Body of pancreas (tissue), 4 donors: Measurements from ENCODE around the gene KLHL22. TPM values are rescaled to one million over a fixed set of nuclear protein-coding genes. Genes with fewer than 3 reads are reported as not detected.
"Not testable (repeated sequence)": the region's sequence is repeated elsewhere in the genome, so short reads cannot be mapped to it uniquely, and the experiment has no call there.

Source experiments
- ATAC-seq: fragments of 150-250 bp; one replicate; pipeline ENCODE4 v1.9.1; 2016
- DNase-seq, 4 donors: peaks; one replicate each; pipeline ENCODE4 v3.0.0-alpha.2; 2019
- H3K27ac ChIP-seq, 4 donors: fragments of 200-600 bp; sonication (generic); 1 replicate in 3 of 4; 2 replicates in 1 of 4; pipeline versions ENCODE4 v1.5.1 to v1.6.1; 2016 to 2019; ENCODE audit warnings: mild to moderate bottlenecking in 1 of 4, mixed read lengths in 1 of 4, moderate library complexity in 1 of 4
- H3K27me3 ChIP-seq, 2 donors: fragments of 200-600 bp; sonication (generic); one replicate each; pipeline ENCODE4 v1.6.0; 2016; ENCODE audit warnings: mild to moderate bottlenecking in 1 of 2
- H3K36me3 ChIP-seq, 2 donors: fragments of 200-600 bp; sonication (generic); replicated peaks in 1 of 2; 2 replicates each; pipeline ENCODE4 v1.5.1; 2016; ENCODE audit warnings: low read depth in 2 of 2; ENCODE audit not compliant: insufficient read depth in 1 of 2
- H3K4me1 ChIP-seq: fragments of 200-600 bp; sonication (generic); one replicate; pipeline ENCODE4 v1.6.0; 2016
- H3K4me3 ChIP-seq, 2 donors: fragments of 200-600 bp; sonication (generic); 1 replicate in 1 of 2; 2 replicates in 1 of 2; pipeline ENCODE4 v1.5.1; 2016 to 2019
- H3K9me3 ChIP-seq, 3 donors: fragments of 200-600 bp; sonication (generic); 1 replicate in 2 of 3; 2 replicates in 1 of 3; pipeline ENCODE4 v1.5.1; 2016
- POLR2A ChIP-seq, 3 donors: fragments of 450-650 bp; IDR thresholded peaks; one replicate each; pipeline ENCODE4 v1.6.1; 2016; ENCODE audit warnings: antibody characterized with exemption in 3 of 3, mild to moderate bottlenecking in 2 of 3
- WGBS, 2 donors: methylation state at CpG; one replicate each; pipeline ENCODE4 v1.1.5; 2017; 5-methylcytosine and 5-hydroxymethylcytosine counted together
- intact Hi-C: fragments of 100-400 bp; cut with DNase I; formaldehyde crosslinking; loops from one replicate; pipeline ENCODE4 v1.15.1; 2023
- total RNA-seq, 2 donors: library from RNA; depleted of rRNA; stranded (reverse); fragments of >200 nt; gene quantifications; one replicate each; pipeline ENCODE4 v1.1.0, GENCODE V29; 2016
- TF ChIP-seq, protein P1 (sequence below), 7 experiments: fragments of 450-650 bp in 4 of 7; fragments of 200-600 bp in 3 of 7; sonication (generic) in 3 of 7; IDR thresholded peaks; one replicate each; pipeline ENCODE4 v1.5.1; 2016 to 2019; ENCODE audit warnings: antibody characterized with exemption in 7 of 7

Gene KLHL22
- total RNA-seq, 2 donors from 2014 or later = 10.1 to 11.9 TPM

DNA sequence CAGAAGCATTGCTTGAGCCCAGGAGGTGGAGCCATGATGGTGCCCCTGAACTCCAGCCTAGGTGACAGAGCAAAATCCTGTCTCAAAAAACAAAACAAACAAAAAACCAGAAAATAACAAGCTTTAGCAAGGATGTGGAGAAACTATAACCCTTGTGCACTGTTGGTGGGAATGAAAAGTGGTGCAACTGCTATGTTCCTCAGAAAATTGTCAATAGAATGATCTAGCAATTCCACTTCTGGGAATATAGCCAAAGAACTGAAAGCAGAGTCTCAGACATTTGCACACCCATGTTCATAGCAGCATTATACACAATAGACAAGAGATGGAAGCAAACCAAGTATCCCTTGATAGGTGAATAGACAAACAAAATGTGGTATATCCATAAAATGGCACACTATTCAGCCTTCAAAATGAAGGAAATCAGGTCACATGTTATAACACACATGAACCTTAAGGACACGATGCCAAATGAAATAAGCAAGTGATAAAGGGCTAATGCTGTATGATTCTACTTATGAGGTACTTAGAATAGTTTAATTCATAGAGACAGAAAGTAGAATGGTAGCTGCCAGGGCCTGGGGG is 15.9 kb downstream of the KLHL22 start:
- 86 to 100% methylated on average over 1 of the region's 1 CpG for WGBS, 2 donors
- Histone ChIP-seq H3K27ac (no peak overlapping the region), H3K4me1 (no peaks in the 10 kb centered on the region), H3K27me3 (no peaks in the 10 kb centered on the region), H3K4me3 (no peak overlapping the region), H3K9me3 (no peaks in the 10 kb centered on the region), H3K36me3 (no peaks in the 10 kb centered on the region)
- no peak for DNase-seq
- intact Hi-C loops = no loop called here
- no peak for TF ChIP-seq POLR2A (IDR thresholded peaks at IDR 0.05)
- TF ChIP-seq, protein P1, sequence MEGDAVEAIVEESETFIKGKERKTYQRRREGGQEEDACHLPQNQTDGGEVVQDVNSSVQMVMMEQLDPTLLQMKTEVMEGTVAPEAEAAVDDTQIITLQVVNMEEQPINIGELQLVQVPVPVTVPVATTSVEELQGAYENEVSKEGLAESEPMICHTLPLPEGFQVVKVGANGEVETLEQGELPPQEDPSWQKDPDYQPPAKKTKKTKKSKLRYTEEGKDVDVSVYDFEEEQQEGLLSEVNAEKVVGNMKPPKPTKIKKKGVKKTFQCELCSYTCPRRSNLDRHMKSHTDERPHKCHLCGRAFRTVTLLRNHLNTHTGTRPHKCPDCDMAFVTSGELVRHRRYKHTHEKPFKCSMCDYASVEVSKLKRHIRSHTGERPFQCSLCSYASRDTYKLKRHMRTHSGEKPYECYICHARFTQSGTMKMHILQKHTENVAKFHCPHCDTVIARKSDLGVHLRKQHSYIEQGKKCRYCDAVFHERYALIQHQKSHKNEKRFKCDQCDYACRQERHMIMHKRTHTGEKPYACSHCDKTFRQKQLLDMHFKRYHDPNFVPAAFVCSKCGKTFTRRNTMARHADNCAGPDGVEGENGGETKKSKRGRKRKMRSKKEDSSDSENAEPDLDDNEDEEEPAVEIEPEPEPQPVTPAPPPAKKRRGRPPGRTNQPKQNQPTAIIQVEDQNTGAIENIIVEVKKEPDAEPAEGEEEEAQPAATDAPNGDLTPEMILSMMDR (IDR thresholded peaks at IDR 0.05) = no peak
- no peak for ATAC-seq

DNA sequence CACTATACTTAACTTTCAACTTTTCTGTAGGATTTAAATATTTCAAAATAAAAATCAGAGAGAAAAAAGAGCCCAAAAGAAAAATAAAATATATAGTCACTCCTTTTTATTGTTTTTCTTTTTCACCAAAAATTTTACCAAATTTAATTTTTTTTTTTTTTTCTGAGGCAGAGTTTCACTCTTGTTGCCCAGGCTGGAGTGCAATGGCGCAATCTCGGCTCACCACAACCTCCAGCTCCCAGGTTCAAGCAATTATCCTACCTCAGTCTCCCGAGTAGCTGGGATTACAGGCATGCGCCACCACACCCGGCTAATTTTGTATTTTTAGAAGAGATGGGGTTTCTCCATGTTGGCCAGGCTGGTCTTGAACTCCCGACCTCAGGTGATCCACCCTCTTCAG is 17.5 kb downstream of the KLHL22 start:
- H3K4me1 ChIP-seq, ATAC-seq: not testable (repeated sequence)

DNA sequence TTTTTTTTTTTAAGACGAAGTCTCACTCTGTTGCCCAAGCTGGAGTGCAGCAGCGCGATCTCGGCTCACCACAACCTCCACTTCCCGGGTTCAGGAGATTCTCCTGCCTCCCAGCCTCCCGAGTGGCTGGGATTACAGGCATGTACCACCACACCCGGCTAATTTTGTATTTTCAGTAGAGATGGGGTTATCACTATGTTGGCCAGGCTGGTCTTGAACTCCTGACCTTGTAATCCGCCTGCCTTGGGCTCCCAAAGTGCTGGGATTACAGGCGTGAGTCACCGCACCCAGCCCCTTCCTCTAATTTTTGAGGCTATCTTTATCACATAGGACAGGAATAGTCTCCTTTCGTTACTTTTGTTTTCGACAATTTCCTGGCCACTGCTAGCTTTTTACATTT is 20.0 kb downstream of the KLHL22 start:
- WGBS, 2 donors = 95 to 97% methylated on average over 12 of the region's 12 CpGs
- intact Hi-C loops, H3K4me3 ChIP-seq, DNase-seq, H3K27ac ChIP-seq, ATAC-seq, H3K36me3 ChIP-seq, H3K27me3 ChIP-seq, H3K4me1 ChIP-seq, H3K9me3 ChIP-seq: not testable (repeated sequence)

More for the DNA sequence above, 17.5 kb downstream of the KLHL22 start:
- DNase-seq, H3K4me3 ChIP-seq, H3K27ac ChIP-seq, intact Hi-C loops, H3K27me3 ChIP-seq, H3K9me3 ChIP-seq, H3K36me3 ChIP-seq: not testable (repeated sequence)
- 96% methylated on average over 6 of the region's 6 CpGs for WGBS, 2 donors

DNA sequence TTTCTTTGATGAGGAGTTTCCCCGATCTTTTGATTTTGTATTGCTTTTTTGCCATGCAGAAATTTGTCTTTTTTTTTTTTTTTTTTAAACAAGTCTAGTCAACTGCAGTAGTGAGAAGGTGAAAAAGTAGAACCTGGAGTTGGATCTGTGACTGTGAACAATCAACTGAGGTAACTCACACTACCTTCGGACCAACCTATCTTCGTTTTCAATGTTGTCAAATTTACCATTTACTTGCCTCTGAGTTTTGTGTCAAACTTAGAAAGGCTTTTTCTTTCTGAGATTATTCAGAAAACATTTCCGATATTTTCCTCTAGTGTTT is 20.5 kb downstream of the KLHL22 start:
- WGBS, 2 donors = 91 to 95% methylated on average over 4 of the region's 4 CpGs
- no peaks in the 10 kb centered on the region for H3K9me3 ChIP-seq
- ATAC-seq = no peak
- no peak for DNase-seq
- intact Hi-C loops = no loop called here
- H3K36me3 ChIP-seq = peaks cover 0 to 2% of the 10 kb centered on the region in 2 donors
- no peak for TF ChIP-seq POLR2A (IDR thresholded peaks at IDR 0.05)
- TF ChIP-seq, protein P1 (IDR thresholded peaks at IDR 0.05) = no peak
- no peaks in the 10 kb centered on the region for H3K4me1 ChIP-seq
- no peak overlapping the region for H3K27ac ChIP-seq
- H3K4me3 ChIP-seq = no peak overlapping the region
- H3K27me3 ChIP-seq = no peaks in the 10 kb centered on the region

DNA sequence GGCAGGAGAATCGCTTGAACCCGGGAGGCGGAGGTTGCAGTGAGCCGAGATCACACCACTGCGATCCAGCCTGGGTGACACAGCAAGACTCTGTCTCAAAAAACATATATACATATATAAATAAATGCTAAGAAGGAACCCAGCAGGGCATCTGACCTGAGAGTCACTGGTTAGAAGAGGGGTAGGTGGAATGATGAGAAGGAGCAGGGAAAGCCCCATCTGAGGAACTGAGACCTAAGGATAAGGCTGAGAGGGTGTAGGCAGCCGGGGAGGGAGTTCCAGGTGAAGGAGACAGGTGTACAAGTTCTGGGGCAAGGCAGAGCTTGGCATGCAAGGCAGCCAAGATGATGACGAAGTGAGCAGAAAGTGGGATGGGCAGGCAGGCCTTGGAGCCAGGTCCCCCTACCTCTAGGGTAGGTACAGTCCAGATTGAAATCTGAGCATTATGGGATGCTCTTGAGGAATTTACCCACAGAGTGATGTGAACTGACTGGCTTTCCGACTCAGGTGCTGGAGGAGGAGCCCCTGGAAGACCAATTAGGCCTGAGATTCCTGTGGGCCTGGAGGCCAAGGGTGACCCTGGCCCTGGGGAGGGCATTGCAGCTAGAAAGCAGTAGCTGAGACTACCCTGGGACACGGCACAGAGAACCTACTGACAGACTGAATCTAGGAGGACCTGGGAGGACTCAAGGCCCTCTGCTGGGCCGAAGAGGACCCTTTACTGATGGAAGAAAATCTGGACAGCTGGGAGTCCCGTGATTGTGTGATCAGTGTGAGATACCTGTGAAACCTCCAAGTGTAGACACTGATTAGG is 22.8 kb downstream of the KLHL22 start:
- H3K9me3 ChIP-seq = no peaks in the 10 kb centered on the region
- intact Hi-C loops = no loop called here
- no peak overlapping the region for H3K4me3 ChIP-seq
- TF ChIP-seq, protein P1 (IDR thresholded peaks at IDR 0.05) = no peak
- no peak for TF ChIP-seq POLR2A (IDR thresholded peaks at IDR 0.05)
- no peaks in the 10 kb centered on the region for H3K27me3 ChIP-seq
- peaks cover 0 to 2% of the 10 kb centered on the region in 2 donors for H3K36me3 ChIP-seq
- H3K4me1 ChIP-seq = no peaks in the 10 kb centered on the region
- ATAC-seq (no peak), DNase-seq (no peak)
- H3K27ac ChIP-seq = no peak overlapping the region
- 87 to 88% methylated on average over 11 of the region's 11 CpGs for WGBS, 2 donors
